Transverse colon (tissue), 4 donors: Measurements from ENCODE around the gene RIN2. TPM values are rescaled to one million over a fixed set of nuclear protein-coding genes. Genes with fewer than 3 reads are reported as not detected.

Experiments used
- DNase-seq: peaks from one replicate; pipeline ENCODE4 v3.0.0-alpha.2; 2019
- H3K27ac ChIP-seq, 4 donors: fragments of 200-600 bp; sonication (generic); 2 replicates each; pipeline ENCODE4 v1.5.1; 2016 to 2018; ENCODE audit warnings: inconsistent platforms in 4 of 4
- H3K27me3 ChIP-seq: fragments of 200-600 bp; sonication (generic); 2 replicates; pipeline ENCODE4 v1.5.1; 2017; ENCODE audit warnings: inconsistent platforms
- H3K36me3 ChIP-seq, 4 donors: fragments of 200-600 bp; sonication (generic); 2 replicates each; pipeline ENCODE4 v1.5.1; 2017 to 2019; ENCODE audit warnings: inconsistent platforms in 4 of 4
- H3K4me1 ChIP-seq, 4 donors: fragments of 200-600 bp; sonication (generic); 2 replicates each; pipeline ENCODE4 v1.5.1; 2017 to 2020; ENCODE audit warnings: inconsistent platforms in 4 of 4
- H3K4me3 ChIP-seq, 4 donors: fragments of 200-600 bp; sonication (generic); 1 replicate in 1 of 4; 2 replicates in 3 of 4; pipeline versions ENCODE4 v1.5.1 to v1.6.1; 2017 to 2019; ENCODE audit warnings: inconsistent platforms in 4 of 4
- H3K9me3 ChIP-seq, 2 donors: fragments of 200-600 bp; sonication (generic); 2 replicates each; pipeline ENCODE4 v1.5.1; 2017 to 2019; ENCODE audit warnings: inconsistent platforms in 2 of 2
- EP300 ChIP-seq: sonication (generic); formaldehyde crosslinking; IDR thresholded peaks from one replicate; pipeline ENCODE4 v1.6.1; 2017; ENCODE audit warnings: antibody characterized with exemption, low read depth
- POLR2A ChIP-seq: fragments of 450-650 bp; IDR thresholded peaks from one replicate; pipeline ENCODE4 v1.6.1; 2016; ENCODE audit warnings: antibody characterized with exemption, mild to moderate bottlenecking, moderate library complexity
- POLR2AphosphoS5 ChIP-seq, 3 donors: sonication (generic); formaldehyde crosslinking; IDR thresholded peaks; one replicate each; pipeline ENCODE4 v1.6.1; 2016; ENCODE audit warnings: antibody characterized with exemption in 3 of 3
- WGBS, 2 donors: methylation state at CpG; one replicate each; pipeline ENCODE4 v1.1.5; 2018; ENCODE audit warnings: low coverage in 1 of 2; 5-methylcytosine and 5-hydroxymethylcytosine counted together
- in situ Hi-C, 4 donors: fragments of 200-750 bp; cut with MboI; loops; one replicate each; pipeline versions ENCODE4 v1.15.0 to v1.15.1; 2017; ENCODE audit warnings: low sequenced_read_pairs in 3 of 4, low pct_ligation_motif_present in 1 of 4, low pct_unique_long_range_greater_than_20kb in 1 of 4
- intact Hi-C: fragments of 100-400 bp; cut with DNase I; formaldehyde crosslinking; loops from one replicate; pipeline ENCODE4 v1.15.1; 2023; ENCODE audit warnings: low total_unique reads
- total RNA-seq, 4 donors: library from RNA; depleted of rRNA; stranded (reverse); fragments of >200 nt; gene quantifications; one replicate each; pipeline ENCODE4 v1.1.0, GENCODE V29; 2016
- TF ChIP-seq, protein P1 (sequence below), 5 experiments: fragments of 200-600 bp in 3 of 5; fragments of 450-650 bp in 2 of 5; sonication (generic) in 3 of 5; IDR thresholded peaks; 1 replicate in 2 of 5; 2 replicates in 3 of 5; pipeline ENCODE4 v1.5.1; 2016 to 2017; ENCODE audit warnings: antibody characterized with exemption in 5 of 5, inconsistent platforms in 3 of 5, mild to moderate bottlenecking in 2 of 5, moderate library complexity in 1 of 5

RIN2 gene
- total RNA-seq, 4 donors from 2014 or later = 53.2 to 157 (median 104) TPM

DNA sequence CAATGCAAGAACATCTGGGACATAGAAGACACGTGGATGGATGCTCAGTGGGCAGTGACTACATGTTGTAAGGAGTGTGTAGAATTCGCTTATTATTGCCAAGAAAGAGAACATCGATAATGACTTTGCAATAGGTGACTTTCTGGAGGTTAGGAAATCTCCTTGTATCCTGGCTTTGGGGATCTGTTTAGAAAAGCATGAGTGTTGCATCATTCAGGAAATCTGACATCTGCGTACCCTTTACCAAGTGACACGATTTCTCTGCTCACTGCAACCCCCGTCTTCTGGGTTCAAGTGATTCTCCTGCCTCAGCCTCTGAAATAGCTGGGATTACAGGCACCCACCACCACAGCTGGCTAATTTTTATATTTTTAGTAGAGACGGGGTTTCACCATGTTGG lies 23.2 kb downstream of the RIN2 start:
- intact Hi-C loops (no loop called here), in situ Hi-C loops (loop anchor here (5.0 to 25.0 kb wide), 6 partner anchors 86 to 224 kb away; no protein-coding TSS in a partner anchor)
- no peaks in the 10 kb centered on the region for H3K36me3 ChIP-seq
- no peaks in the 10 kb centered on the region for H3K27me3 ChIP-seq
- no peak overlapping the region for H3K4me3 ChIP-seq
- no peak overlapping the region for H3K27ac ChIP-seq
- H3K9me3 ChIP-seq = no peaks in the 10 kb centered on the region
- TF ChIP-seq, protein P1, sequence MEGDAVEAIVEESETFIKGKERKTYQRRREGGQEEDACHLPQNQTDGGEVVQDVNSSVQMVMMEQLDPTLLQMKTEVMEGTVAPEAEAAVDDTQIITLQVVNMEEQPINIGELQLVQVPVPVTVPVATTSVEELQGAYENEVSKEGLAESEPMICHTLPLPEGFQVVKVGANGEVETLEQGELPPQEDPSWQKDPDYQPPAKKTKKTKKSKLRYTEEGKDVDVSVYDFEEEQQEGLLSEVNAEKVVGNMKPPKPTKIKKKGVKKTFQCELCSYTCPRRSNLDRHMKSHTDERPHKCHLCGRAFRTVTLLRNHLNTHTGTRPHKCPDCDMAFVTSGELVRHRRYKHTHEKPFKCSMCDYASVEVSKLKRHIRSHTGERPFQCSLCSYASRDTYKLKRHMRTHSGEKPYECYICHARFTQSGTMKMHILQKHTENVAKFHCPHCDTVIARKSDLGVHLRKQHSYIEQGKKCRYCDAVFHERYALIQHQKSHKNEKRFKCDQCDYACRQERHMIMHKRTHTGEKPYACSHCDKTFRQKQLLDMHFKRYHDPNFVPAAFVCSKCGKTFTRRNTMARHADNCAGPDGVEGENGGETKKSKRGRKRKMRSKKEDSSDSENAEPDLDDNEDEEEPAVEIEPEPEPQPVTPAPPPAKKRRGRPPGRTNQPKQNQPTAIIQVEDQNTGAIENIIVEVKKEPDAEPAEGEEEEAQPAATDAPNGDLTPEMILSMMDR (IDR thresholded peaks at IDR 0.05) = no peak
- TF ChIP-seq POLR2A = no peak
- TF ChIP-seq EP300 = no peak
- TF ChIP-seq POLR2AphosphoS5 (IDR thresholded peaks at IDR 0.05) = no peak
- no peak for DNase-seq
- H3K4me1 ChIP-seq = peaks cover 8 to 54% (median 30%) of the 10 kb centered on the region in 4 donors
- 80 to 88% methylated on average over 5 to 7 of the region's 7 CpGs for WGBS, 2 donors

DNA sequence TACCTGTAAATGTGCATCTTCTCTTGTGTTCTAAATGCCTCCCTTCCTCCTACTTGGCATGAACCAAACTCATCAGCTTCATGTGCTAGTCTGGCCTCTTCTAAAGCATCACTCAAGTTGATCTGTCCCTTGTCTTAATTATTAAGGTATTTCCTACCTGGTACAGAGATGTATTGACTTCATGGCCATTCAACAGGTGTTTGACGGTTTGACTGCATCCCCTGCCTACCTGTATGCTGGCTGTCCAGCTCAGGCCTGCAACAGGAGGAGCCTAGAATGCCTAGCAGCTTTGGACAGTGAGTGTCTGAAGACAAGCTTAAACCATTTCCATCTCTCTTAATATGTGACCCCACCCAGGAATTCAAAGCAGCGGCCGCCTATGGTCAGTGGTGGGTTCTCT lies 24.6 kb downstream of the RIN2 start:
- Histone ChIP-seq H3K9me3 (no peaks in the 10 kb centered on the region), H3K4me1 (peaks cover 8 to 48% (median 29%) of the 10 kb centered on the region in 4 donors), H3K27ac (no peak overlapping the region), H3K27me3 (no peaks in the 10 kb centered on the region), H3K36me3 (no peaks in the 10 kb centered on the region), H3K4me3 (no peak overlapping the region)
- no peak for TF ChIP-seq POLR2A
- TF ChIP-seq POLR2AphosphoS5 (IDR thresholded peaks at IDR 0.05) = no peak
- no peak for TF ChIP-seq EP300
- TF ChIP-seq, protein P1 (IDR thresholded peaks at IDR 0.05) = no peak
- DNase-seq = no peak
- intact Hi-C loops = no loop called here
- WGBS, 2 donors = 96% methylated on average over 3 of the region's 3 CpGs; no CpG with 5 or more reads in 1 of the 2 donors
- in situ Hi-C loops = loop anchor here (5.0 to 25.0 kb wide), 6 partner anchors 88 to 222 kb away; no protein-coding TSS in a partner anchor

DNA sequence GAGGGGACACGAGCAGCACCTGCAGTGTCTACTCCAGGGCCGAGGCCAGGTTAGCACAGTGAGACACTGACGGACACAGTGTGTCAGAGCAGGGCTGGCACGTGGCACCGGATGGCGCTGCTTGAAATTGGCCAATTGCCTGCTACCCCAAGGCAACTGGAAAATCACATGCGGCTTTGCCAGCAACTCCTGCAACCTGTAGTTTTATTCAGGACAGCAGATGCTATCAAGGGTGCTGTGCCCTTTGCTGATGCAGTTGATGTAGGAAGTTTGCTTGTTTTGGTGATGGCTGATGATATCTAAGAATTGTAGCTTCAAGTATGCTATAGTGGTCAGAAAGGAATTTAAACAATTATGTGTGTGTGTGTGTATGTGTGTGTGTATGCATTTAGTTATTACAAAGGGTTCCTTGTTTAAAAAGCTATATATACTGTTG lies 25.9 kb downstream of the RIN2 start:
- Histone ChIP-seq H3K27ac (peak overlapping the region in 1 of 4 donors; percentile 71), H3K27me3 (no peaks in the 10 kb centered on the region), H3K4me3 (no peak overlapping the region), H3K4me1 (peaks cover 8 to 38% (median 25%) of the 10 kb centered on the region in 4 donors), H3K9me3 (no peaks in the 10 kb centered on the region), H3K36me3 (no peaks in the 10 kb centered on the region)
- TF ChIP-seq EP300 (no peak), POLR2AphosphoS5 (IDR thresholded peaks at IDR 0.05) (no peak), POLR2A (no peak)
- TF ChIP-seq, protein P1 (IDR thresholded peaks at IDR 0.05) = no peak
- in situ Hi-C loops = loop anchor here (5.0 to 25.0 kb wide), 6 partner anchors 89 to 221 kb away; no protein-coding TSS in a partner anchor
- no peak for DNase-seq
- intact Hi-C loops = no loop called here
- 65% methylated on average over 7 of the region's 7 CpGs; no CpG with 5 or more reads in 1 of the 2 donors for WGBS, 2 donors

GRCh38 chr20:19784511-19785172 lies 26.6 kb downstream of the RIN2 start:
- Histone ChIP-seq H3K9me3 (no peaks in the 10 kb centered on the region), H3K27ac (peak overlapping the region; percentile 45 to 71 (median 60)), H3K27me3 (no peaks in the 10 kb centered on the region), H3K36me3 (no peaks in the 10 kb centered on the region), H3K4me1 (peaks cover 8 to 38% (median 25%) of the 10 kb centered on the region in 4 donors), H3K4me3 (no peak overlapping the region)
- in situ Hi-C loops (loop anchor here (5.0 to 25.0 kb wide), 6 partner anchors 90 to 220 kb away; no protein-coding TSS in a partner anchor), intact Hi-C loops (loop anchor here (5.0 kb wide), 1 partner anchor 213 kb away; no protein-coding TSS in a partner anchor)
- peak; percentile 36 for DNase-seq
- TF ChIP-seq, protein P1 (IDR thresholded peaks at IDR 0.05) = peak; percentile 72 to 83 (median 82)
- TF ChIP-seq EP300 (no peak), POLR2A (no peak), POLR2AphosphoS5 (IDR thresholded peaks at IDR 0.05) (peak in 1 of 3 donors; percentile 21)
- 9 to 18% methylated on average over 8 to 11 of the region's 11 CpGs for WGBS, 2 donors
